KMS-11 (cell line): ENCODE data around the gene HS6ST3.

Experiments
- H2AFZ ChIP-seq: fragments of 200-600 bp; sonication (generic); 2 replicates; pipeline ENCODE4 v1.6.1; 2016; ENCODE audit warnings: antibody characterized with exemption, mixed run types, low read depth
- H3K27ac ChIP-seq: fragments of 200-600 bp; sonication (generic); 2 replicates; pipeline ENCODE4 v1.6.1; 2016; ENCODE audit warnings: mild to moderate bottlenecking, mixed run types
- H3K27me3 ChIP-seq: fragments of 200-600 bp; sonication (generic); 2 replicates; pipeline ENCODE4 v1.6.1; 2017; ENCODE audit warnings: mild to moderate bottlenecking, low read depth, mixed run types, moderate library complexity; ENCODE audit not compliant: insufficient read depth
- H3K36me3 ChIP-seq: fragments of 200-600 bp; sonication (generic); 2 replicates; pipeline ENCODE4 v1.6.1; 2017; ENCODE audit warnings: mild to moderate bottlenecking, mixed run types; ENCODE audit not compliant: insufficient read depth
- H3K4me1 ChIP-seq: fragments of 200-600 bp; sonication (generic); 2 replicates; pipeline ENCODE4 v1.6.1; 2016; ENCODE audit warnings: mild to moderate bottlenecking, low read depth, mixed run types; ENCODE audit not compliant: poor library complexity, severe bottlenecking
- H3K4me2 ChIP-seq: fragments of 200-600 bp; sonication (generic); 2 replicates; pipeline ENCODE4 v1.7.0; 2016; ENCODE audit warnings: mild to moderate bottlenecking, mixed run types
- H3K4me3 ChIP-seq: fragments of 200-600 bp; sonication (generic); IDR thresholded peaks from 2 replicates; pipeline ENCODE4 v1.6.1; 2017; ENCODE audit warnings: low read depth, low read length, mixed read lengths; ENCODE audit not compliant: insufficient read depth
- H3K79me2 ChIP-seq: fragments of 200-600 bp; sonication (generic); 2 replicates; pipeline ENCODE4 v1.6.1; 2016; ENCODE audit warnings: low read depth, mixed run types; ENCODE audit not compliant: insufficient read depth
- H3K9ac ChIP-seq: fragments of 200-600 bp; sonication (generic); 2 replicates; pipeline ENCODE4 v1.6.1; 2016; ENCODE audit warnings: mild to moderate bottlenecking, mixed run types
- H4K20me1 ChIP-seq: fragments of 200-600 bp; sonication (generic); 2 replicates; pipeline ENCODE4 v1.6.1; 2016; ENCODE audit warnings: mild to moderate bottlenecking, mixed run types; ENCODE audit not compliant: insufficient read depth
- TF ChIP-seq, protein P1 (sequence below): fragments of 200-600 bp; sonication (generic); conservative IDR thresholded peaks from 2 replicates; pipeline ENCODE4 v1.6.1; 2017; ENCODE audit warnings: low read depth, mild to moderate bottlenecking, antibody characterized with exemption, low read length, moderate library complexity, mixed read lengths

The HS6ST3 gene

DNA sequence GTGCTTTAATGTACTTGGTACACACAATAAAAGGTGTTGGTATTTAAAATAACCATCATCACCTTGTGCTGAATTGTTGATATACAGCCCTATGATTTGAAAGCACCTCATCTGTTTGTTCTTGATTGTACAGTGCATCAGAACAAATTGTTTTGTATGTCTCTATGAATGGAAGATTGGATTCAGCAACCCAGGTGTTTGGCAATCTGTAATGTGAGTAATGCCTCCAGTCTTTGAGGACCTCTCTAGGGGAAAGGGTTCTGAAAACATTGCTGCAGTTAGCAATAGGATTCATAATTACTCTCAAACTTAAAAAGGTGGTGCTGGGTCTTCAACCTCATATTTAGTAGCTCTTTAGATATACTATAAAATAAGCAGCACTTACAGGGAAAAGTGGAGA is 562.6 kb downstream of the HS6ST3 start:
- no peaks in the 10 kb centered on the region for H3K27me3 ChIP-seq
- H3K9ac ChIP-seq = no peak overlapping the region
- TF ChIP-seq, protein P1, sequence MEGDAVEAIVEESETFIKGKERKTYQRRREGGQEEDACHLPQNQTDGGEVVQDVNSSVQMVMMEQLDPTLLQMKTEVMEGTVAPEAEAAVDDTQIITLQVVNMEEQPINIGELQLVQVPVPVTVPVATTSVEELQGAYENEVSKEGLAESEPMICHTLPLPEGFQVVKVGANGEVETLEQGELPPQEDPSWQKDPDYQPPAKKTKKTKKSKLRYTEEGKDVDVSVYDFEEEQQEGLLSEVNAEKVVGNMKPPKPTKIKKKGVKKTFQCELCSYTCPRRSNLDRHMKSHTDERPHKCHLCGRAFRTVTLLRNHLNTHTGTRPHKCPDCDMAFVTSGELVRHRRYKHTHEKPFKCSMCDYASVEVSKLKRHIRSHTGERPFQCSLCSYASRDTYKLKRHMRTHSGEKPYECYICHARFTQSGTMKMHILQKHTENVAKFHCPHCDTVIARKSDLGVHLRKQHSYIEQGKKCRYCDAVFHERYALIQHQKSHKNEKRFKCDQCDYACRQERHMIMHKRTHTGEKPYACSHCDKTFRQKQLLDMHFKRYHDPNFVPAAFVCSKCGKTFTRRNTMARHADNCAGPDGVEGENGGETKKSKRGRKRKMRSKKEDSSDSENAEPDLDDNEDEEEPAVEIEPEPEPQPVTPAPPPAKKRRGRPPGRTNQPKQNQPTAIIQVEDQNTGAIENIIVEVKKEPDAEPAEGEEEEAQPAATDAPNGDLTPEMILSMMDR = no peak
- no peaks in the 10 kb centered on the region for H3K79me2 ChIP-seq
- no peaks in the 10 kb centered on the region for H4K20me1 ChIP-seq
- H3K36me3 ChIP-seq = no peaks in the 10 kb centered on the region
- H3K4me1 ChIP-seq = no peaks in the 10 kb centered on the region
- no peak overlapping the region for H2AFZ ChIP-seq
- no peak overlapping the region for H3K4me2 ChIP-seq
- no peak overlapping the region for H3K4me3 ChIP-seq
- H3K27ac ChIP-seq = no peak overlapping the region

DNA sequence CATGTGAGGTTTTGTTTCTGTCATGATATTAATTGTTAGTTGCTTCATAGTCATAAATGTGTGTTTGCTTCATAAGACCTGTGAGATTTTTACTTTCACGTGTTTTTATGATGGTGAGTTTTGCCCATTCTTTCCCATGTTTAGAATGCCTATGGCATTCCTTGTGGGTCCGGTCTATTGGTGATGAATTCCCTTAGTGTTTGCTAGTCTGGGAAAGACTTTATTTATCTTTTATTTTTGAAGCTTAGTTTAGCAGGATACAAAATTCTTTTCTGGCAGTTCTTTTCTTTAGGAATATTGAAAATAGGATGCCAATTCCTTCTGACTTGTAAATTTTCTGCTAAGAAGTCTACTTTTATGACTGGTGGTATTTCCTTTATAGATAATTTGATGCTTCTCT is 571.7 kb downstream of the HS6ST3 start:
- Histone ChIP-seq H4K20me1 (no peaks in the 10 kb centered on the region), H3K36me3 (no peaks in the 10 kb centered on the region), H3K4me1 (no peaks in the 10 kb centered on the region), H2AFZ (no peak overlapping the region), H3K27me3 (no peaks in the 10 kb centered on the region), H3K79me2 (no peaks in the 10 kb centered on the region), H3K4me2 (no peak overlapping the region), H3K27ac (no peak overlapping the region), H3K9ac (no peak overlapping the region), H3K4me3 (no peak overlapping the region)
- TF ChIP-seq, protein P1 = no peak

- H3K79me2 ChIP-seq = no peaks in the 10 kb centered on the region
- no peak overlapping the region for H3K4me3 ChIP-seq
- no peaks in the 10 kb centered on the region for H4K20me1 ChIP-seq
- no peak overlapping the region for H2AFZ ChIP-seq
- no peak overlapping the region for H3K27ac ChIP-seq
- H3K36me3 ChIP-seq = no peaks in the 10 kb centered on the region
- H3K4me1 ChIP-seq = no peaks in the 10 kb centered on the region
- no peak overlapping the region for H3K9ac ChIP-seq
- no peak overlapping the region for H3K4me2 ChIP-seq
- no peaks in the 10 kb centered on the region for H3K27me3 ChIP-seq
- TF ChIP-seq, protein P1 = no peak
Observed at GRCh38 chr13:96662036-96662435, 572.1 kb downstream of the HS6ST3 start.

- H2AFZ ChIP-seq = no peak overlapping the region
Observed at GRCh38 chr13:96667294-96668018, 577.5 kb downstream of the HS6ST3 start.

More at GRCh38 chr13:96667294-96668018, 577.5 kb downstream of the HS6ST3 start:
- H3K4me2 ChIP-seq = no peak overlapping the region
- H3K27ac ChIP-seq = no peak overlapping the region
- no peaks in the 10 kb centered on the region for H4K20me1 ChIP-seq
- H3K4me3 ChIP-seq = no peak overlapping the region
- H3K36me3 ChIP-seq = no peaks in the 10 kb centered on the region
- H3K9ac ChIP-seq = no peak overlapping the region
- no peaks in the 10 kb centered on the region for H3K79me2 ChIP-seq
- TF ChIP-seq, protein P1 = no peak
- no peaks in the 10 kb centered on the region for H3K27me3 ChIP-seq
- H3K4me1 ChIP-seq = no peaks in the 10 kb centered on the region
